ENCODE measurements around the gene E2F7.

E2F7 gene

DNA sequence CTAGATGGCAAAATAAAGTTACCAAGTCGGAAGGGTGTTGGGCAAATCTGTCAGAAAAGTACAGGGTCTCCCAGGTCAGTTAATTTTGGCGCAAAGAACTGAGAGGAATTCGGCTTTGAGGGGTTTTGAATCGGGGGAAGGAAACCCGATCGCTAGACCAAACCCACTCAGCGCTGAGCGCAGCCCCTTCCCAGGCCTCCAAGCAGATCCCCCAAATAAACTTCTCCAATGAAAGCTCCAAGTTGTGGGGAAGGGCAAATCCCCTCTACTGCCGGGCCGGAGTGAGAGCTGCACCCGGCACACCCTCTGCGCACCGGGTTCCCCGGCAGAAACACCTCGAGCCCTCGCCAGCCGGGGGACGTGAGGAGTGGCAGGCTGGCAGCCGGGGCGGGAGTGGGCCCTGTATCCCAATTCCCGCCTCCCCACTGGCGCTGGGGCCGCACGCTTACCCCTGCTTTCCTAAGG lies 441 bp downstream of the E2F7 start:
- FAIRE-seq: no peak

DNA sequence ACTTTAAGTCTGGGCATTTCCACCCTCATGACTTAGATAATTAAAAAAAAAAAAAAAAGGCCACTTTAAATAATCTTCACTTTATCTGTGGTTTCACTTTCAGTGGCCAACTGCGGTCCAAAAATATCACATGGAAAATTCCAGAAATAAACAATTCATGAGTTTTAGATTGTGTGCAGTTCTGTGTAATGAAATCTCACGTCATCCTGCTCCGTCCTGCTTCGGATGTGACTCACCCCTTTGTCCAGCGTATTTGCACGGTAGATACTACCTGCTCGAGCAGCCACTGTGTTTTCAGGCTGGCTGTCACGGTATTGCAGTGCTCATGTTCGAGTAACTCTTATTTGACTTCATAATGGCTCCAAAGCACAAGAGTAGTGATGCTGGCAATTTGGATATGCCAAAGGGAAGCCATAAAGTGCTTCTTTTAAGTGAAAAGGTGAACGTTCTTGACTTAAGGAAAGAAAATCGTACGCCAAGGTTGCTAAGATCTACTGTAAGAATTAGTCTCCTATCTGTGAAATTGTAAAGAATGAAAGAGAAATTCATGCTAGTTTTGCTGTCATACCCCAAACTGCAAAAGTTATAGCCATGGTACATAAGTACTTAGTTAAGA lies 2.4 kb downstream of the E2F7 start:
- no peak for FAIRE-seq

GRCh38 chr12:77062396-77062795 lies 3.0 kb downstream of the E2F7 start:
- FAIRE-seq: no peak

- no peak for FAIRE-seq
These were observed 4.5 kb downstream of the E2F7 start for GRCh38 chr12:77060883-77061240.

DNA sequence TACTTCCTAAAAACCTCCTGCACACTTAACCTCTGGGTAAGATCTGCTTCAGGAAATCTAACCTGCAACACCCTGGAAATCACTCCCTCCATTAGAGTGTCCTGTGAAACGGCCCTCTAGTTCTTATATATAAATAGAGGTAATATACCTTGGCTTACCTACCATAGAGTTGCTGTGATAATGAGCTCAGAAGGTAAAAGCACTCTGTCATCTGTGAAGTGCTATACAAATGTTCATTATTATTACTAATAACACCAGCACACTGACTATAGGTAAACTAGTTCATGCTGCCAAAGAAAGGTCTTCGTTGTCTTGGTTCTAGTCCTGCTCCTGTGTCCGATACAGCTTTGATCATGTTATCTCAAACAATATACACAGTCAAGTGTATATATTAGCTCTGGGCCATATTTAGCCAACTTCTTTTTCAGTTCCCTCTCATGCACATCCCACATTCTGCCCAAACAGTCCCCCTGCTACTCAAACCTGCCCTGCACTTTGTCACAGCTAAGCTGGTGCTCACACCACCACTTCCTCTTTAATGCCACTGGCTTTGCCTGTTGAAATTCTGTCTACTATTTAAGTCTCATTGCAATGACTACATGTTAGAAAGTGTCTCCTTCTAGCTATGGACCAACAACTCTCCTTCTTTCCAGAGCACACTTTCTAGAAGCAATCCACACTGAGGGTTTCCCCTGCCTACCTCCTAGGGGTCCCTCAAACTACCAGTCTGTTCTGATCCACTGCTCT lies 5.1 kb downstream of the E2F7 start:
- FAIRE-seq: no peak

DNA sequence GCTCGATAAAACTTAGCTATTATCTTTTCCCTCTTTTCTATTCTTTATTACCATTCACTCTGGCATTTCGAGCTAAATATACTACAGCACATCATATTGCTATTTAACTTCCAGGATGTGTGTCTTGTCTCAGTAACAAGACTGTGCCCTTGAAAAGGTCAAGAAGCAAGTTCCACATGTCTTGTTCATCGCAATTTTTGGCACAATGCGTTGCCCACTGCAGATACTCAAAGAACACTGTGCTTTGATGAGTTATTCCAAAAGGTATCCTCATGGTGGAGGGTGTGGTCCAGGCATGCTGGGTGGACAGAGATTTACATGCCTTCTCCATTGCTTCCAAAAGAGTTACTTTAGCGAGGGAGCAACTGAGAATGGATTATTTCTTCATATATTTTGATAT lies 6.6 kb downstream of the E2F7 start:
- no peak for FAIRE-seq

- FAIRE-seq: no peak
These were observed 10.5 kb downstream of the E2F7 start for GRCh38 chr12:77054851-77055250.

GRCh38 chr12:77053259-77053658 lies 12.1 kb downstream of the E2F7 start:
- FAIRE-seq: no peak

- no peak for FAIRE-seq
These were observed 15.5 kb downstream of the E2F7 start for GRCh38 chr12:77049767-77050353.

- no peak for FAIRE-seq
These were observed 17.8 kb downstream of the E2F7 start for GRCh38 chr12:77047341-77048109.

DNA sequence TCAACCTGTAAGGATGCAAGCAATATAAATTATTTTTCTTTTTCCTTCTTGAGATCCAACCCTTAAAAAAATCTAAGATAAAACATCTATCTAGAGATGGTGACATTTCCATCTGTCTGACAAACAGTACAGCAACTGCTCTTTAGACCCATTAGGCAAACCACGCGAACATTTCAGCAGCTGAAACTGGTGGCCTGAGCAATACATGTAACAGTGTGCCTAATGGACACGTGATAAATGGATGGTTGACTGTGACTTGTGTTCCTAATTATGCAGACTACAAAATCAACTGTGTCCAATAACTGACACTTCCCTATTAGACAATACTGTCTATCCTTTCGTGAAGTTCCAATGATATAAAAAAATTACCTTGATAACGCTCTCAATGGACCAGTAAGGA lies 18.9 kb downstream of the E2F7 start:
- no peak for FAIRE-seq

GRCh38 chr12:77045183-77045582 lies 20.2 kb downstream of the E2F7 start:
- no peak for FAIRE-seq

DNA sequence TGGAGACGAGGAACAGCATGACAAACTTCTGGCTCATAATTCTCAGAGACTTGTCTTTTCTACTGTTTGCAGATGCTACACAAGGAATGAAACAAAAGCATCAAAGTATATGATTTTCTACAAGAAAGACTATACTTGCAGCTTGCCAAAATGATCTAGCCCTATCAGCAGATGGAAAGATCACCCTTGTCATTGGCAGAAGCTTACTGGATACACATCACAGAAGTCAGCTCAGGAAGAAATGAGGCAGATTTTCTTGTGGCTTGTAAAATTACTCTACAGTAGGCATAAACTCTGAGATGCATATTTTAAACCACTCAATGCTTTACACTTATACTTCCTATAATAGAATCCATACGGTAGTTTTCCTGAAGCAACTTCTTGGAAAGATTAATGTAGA lies 20.6 kb downstream of the E2F7 start:
- no peak for FAIRE-seq

- FAIRE-seq: no peak
These were observed 22.5 kb downstream of the E2F7 start for GRCh38 chr12:77042833-77043232.

DNA sequence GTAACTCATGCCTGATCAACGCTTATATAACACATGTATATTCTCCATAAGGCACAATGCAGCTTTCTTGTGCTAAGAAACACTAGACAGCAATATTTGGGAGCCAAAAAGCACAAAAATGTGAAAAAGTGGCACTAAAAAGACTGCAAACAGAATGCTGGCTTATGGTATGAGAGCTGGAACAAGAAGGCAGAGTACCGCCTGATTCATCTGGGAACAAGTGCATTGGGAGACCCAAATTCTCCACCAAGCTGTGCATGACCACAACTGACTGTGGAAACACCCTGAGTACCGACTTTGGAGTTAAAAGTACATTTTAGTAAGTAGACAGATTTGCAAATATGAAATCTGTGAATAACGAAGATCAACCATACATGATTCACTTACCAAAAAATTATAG lies 25.1 kb downstream of the E2F7 start:
- no peak for FAIRE-seq

- FAIRE-seq: no peak
These were observed 30.1 kb downstream of the E2F7 start for GRCh38 chr12:77035226-77035625.

GRCh38 chr12:77033658-77034536 lies 31.5 kb downstream of the E2F7 start:
- no peak for FAIRE-seq

GRCh38 chr12:77032406-77032805 lies 33.0 kb downstream of the E2F7 start:
- no peak for FAIRE-seq

- no peak for FAIRE-seq
These were observed 33.6 kb downstream of the E2F7 start for GRCh38 chr12:77031745-77032144.

DNA sequence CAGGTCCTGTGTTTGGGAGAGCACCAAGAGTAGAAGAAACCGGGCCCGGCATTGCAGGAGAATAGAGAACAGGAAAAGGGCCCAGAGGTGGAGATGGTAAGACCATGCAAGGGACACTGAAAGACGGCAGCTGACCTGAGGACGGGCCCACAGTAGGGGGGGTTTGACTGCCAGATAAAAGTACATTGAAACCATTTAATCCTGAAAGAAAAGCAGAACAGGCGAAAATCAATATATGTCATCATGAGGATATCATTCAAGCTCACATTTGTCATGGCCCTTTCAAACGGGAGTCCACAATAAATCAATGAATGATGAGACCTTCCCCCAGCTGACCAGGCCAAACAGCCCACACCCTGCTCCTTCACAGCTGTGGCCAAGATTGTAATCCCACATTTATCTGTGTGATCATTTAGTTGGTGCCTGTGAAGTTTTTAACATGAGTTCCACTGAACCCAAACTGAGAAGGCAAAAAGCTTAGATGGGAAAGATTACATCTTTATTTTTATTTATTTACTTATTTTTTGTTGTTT lies 39.5 kb downstream of the E2F7 start:
- FAIRE-seq: no peak

DNA sequence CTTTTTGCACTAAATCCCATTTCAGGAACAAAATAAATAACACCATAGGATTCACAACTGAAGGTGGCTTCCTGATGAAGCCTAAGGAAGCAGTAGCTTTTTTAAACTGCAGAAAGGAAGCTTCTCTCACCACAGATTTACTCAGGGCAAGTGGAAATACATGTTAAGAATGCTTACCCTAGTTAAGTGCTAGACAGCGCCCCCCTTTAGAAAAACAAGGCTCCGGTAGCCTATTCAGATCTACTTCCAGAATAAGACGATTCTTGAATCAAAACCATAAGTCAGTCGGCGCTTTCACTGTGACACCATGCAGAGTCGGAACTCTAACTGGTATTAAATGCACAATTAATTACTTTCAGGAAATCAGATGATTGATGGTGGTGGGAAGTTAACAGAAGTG lies 41.9 kb downstream of the E2F7 start:
- FAIRE-seq: no peak

DNA sequence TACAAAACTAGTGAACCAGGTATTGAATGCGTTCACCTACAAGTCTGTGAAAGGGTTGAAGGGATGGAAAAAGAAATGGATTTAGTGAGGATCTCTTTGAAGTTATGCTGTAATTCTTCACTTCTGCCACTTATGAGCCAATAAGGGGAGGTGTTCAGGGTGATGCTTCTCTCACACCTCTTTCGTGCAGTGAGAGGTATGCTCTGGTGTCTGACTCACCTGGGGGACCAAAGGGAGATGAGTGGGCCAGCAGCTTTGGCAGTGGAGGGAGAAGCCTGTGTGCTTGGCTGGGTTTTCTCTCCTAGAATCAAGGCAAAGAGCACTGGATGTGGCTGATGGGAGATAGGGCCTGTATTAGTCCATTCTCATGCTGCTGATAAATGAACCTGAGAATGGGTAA lies 45.4 kb downstream of the E2F7 start:
- FAIRE-seq: no peak
